Stimulated activated CD4-positive, alpha-beta T cell treated with anti-CD3 and anti-CD28 coated beads, Interleukin-12 subunit alpha, Interleukin-12 subunit beta, amount 100 ng/mL, for 24 hours (primary cell): Measurements from ENCODE around the gene TXN2.

ENCODE experiments used
- DNase-seq, 2 experiments: peaks; one replicate each; pipeline ENCODE4 v3.0.0-alpha.2; 2020; ENCODE audit warnings: low read depth in 2 of 2

Gene TXN2

DNA sequence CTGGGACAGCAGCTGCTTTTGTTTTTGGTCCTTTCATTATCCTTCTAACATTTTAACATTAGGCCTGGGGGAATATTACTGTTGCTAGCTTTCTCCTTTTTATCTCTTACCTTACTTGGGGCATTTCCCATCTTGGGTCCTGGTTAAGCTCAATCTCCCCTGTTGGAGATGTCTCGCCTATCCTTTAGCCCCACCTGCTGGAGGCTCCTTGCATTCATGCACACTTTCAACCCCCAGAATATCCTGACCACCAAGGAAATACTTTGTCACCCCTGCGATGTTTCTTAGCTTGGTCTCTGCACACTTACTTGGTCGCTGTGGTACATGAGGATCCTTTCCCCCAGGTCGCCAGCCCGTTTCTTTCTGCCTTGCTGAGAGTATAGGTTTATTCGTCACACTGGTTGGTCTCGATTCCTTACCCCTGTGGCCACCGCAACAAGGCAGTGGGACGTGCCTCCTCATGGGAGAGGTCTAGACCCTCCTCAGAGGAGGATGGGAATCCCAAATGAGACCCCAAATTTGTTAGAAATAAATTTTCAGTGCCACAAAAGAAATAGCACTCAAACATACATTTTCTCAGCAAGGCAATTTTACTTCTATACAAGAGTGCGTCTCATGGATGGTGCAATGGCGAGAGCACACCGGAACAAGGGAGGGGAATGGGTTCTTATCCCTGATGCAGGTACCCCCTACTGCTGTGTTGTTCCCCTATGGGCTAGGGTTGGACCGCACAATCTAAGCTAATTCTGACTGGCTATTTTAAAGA lies 5.4 kb upstream of the TXN2 start:
- DNase-seq, result peak in 1 of 2 experiments; percentile 32

DNA sequence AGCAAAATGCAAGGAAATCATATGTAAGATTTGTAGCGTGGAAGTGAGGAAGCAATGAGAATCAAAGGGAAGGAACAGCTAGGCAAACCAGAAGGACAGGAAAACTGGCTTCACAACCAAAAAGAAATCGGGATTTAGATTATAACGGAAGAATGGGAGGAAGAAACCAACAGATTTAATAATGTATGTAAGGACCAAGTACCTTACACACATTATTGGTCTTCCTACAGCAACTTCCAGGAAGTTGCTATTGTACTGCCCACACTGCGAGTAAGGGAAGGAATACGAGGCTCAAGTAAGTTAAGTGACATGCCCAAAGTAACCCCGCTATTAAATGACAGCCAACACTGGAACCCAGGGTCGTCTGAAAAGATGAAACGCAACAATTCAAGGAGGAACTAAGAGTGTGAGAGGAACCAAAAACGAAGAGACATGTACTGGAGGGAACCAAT lies 473 bp downstream of the TXN2 start:
- DNase-seq, result no peak

- DNase-seq, result no peak
These were observed 2.5 kb downstream of the TXN2 start for GRCh38 chr22:36478966-36479365.

DNA sequence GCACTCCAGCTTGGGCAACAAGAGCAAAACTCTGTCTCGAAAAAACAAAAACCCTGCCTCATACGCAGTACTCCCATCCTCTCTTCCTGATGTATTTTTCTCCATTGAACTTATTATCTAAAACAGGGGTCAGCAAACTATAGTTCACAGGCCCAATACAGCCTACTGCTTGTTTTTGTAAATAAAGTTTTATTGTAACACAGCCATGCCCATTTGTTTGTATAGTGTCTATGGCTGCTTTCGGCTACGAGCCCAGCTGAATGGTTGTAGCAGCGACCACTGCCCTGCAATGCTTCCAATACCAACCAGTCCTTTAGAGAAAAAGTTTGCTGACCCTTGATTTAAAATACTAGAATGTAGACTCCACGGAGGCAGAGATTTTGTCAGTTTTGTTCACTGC lies 6.1 kb downstream of the TXN2 start:
- no peak for DNase-seq

GRCh38 chr22:36472689-36473088 lies 8.8 kb downstream of the TXN2 start:
- no peak for DNase-seq

DNA sequence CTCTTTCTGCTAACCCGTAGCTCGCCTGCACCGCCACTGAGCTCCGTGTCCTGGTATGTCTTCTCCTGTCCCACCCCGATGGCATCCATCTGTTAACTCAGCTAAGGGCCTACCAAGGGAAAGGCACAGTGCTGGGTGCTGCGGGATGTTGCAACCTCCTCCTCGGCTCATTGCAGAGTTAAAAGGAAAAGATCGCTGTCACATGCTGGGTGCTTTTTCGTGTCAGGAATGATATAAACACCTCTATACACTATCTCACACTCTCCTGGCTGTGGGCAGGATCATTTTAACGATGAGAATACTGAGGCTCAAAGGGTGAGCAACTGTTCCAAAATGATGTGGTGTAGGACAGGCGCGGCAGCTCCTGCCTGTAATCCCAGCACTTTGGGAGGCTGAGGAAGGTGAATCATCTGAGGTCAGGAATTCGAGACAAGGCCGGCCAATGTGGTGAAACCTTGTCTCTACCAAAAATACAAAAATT lies 10.1 kb downstream of the TXN2 start:
- no peak for DNase-seq

- DNase-seq, result no peak
These were observed 10.5 kb downstream of the TXN2 start for GRCh38 chr22:36470994-36471331.

GRCh38 chr22:36470162-36470993 lies 11.1 kb downstream of the TXN2 start:
- peak; percentile 67 to 70 for DNase-seq

- DNase-seq, result no peak
These were observed 12.2 kb downstream of the TXN2 start for GRCh38 chr22:36469094-36469710.

DNA sequence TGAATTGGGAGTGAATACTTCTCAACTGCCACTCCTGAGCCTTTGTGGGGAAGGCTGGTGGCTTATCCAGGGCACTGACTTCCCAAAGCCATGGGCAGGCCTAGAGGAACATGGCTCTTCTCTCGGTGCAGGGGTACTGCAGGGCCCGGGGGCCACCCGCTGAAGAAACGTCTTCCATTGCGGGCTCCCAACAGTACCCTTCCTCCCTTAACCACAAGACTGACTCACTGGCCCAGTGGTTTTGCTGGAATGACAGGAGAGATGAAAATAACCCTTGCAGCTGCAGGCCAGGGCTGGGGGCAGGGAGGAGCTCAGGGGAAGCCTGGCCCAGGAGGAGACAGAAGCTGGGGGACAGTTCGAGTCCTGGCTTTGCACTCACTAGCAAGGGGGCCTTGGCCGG lies 13.5 kb downstream of the TXN2 start:
- no peak for DNase-seq

DNA sequence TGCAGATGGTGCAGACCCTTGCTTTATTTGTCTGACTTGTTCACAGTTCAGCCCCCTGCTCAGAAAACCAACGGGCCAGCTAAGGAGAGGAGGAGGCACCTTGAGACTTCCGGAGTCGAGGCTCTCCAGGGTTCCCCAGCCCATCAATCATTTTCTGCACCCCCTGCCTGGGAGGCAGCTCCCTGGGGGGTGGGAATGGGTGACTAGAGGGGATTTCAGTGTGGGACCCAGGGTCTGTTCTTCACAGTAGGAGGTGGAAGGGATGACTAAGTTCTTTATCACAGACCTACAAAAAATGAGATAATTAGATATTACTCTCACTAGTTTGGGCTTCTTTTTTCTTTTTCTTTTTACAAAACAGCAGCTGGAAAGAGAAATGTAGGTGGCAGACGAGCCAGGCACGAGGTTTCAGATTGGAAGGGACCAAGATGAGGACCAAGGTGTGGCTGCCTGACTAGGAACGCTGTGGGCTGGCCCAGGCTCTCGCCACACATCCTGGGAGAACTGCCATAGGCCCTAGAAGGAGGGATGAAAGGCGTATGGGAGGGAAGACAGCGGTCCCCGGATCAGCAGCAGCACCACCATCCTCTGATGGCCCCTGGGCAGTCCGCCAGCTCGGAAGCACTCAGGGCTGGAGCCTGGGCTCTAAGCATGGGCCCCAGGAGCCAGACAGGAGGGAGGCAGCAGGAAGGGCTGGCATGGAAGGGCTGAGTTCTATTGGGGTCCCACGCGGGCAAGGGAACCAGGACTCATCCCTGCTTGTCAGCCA lies 14.2 kb downstream of the TXN2 start:
- no peak for DNase-seq

DNA sequence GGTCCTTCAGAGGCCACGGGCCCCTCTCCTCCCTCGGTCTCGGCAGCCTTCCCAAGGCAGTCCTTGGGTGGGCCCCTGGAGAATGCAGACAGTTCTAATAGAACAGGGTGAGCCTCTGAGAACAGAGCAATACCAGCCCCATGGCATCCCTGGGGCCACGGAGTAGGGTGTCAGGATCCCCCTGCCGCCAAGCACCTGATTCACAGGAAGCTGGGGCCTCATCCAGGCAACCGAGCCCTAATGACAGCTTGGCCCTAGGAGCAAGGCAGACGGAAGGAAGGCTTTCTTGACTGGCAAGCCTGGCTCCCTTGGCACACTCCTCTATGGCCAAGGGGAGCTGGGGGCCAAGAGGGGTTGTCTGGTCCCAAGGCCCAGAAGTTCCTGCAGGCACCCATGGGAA lies 15.2 kb downstream of the TXN2 start:
- no peak for DNase-seq

DNA sequence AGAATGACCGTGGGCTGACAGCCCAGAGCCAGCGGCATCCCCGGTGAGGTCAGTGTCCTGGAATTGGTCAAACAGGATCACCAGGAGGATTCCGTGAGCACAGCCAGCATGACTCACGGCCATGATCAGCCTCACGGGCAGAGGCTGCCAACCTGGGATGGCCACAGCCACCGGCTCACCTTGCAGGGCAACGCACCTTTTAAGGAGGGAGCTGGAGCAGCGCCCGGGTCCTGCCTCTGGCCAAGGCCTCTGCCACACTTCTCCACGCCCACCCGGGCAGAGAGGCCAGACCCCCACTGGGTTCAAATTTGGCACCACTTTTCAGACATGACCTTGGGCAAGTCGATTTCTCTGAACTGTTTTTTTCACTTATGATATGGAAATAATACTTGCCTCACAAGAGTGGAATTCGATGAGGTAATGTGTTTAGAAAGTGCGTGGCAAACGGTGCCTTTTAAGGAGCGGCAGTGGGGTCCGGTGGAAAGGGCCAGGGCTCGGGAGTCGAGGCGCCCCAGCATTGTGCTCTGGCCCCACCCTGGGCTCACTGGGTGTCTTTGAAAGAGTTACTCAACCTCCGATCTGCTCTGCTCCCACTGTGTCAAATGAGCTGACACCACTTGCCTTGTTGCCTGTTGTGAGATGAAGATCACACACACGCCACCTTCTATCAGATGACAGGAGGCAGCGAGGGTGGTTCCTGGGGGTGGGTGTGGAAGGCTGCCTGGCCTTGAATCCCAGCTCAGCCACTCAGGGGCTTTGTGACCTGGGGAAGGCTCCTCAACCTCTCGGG lies 16.0 kb downstream of the TXN2 start:
- DNase-seq, result no peak

GRCh38 chr22:36464715-36465231 lies 16.7 kb downstream of the TXN2 start:
- DNase-seq, result no peak

- DNase-seq, result no peak
These were observed 17.7 kb downstream of the TXN2 start for GRCh38 chr22:36463783-36464184.

DNA sequence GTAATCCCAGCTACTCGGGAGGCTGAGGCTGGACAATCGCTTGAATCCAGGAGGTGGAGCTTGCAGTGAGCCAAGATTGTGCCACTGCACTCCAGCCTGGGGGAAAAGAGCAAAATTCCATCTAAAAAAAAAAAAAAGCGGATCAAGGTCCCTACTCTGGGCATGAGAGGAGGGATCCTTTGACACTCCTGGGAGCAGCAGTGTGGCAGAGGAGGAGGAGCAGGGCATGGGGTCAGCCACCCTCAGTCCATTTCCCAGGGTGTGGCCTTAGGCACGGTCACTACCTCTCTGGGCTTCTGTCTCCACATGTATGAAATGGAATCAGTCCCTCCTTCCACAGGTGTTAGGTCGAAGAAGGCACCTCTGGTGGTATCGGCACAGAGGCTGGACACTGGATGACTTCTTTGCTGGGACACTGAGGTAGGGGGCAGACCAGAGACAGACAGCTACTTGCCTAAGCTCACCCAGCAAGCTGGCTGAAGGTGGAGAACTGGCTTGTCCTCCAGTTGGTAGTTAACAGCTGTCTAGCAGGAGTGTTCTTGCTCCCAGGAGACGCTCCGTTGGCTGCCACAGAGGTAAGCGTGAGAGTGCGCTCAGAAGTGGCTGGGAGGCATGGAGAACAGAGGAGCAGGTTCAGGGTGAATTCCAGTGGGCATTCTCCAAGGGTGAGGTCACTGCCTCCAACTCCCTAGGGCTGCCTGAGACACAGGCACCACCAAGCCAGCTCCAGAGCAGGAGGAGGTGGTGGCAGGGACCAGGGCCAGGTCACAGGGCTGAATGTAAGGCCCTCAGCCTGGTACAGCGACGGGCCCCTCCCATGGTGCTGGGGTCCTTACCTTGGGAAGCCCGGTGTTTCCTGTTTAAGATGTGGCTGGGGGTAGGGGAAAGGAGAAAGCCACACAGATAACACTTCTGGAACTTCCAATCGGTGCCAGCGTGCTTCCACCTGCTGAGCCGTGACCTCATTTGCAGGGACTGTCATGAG lies 19.5 kb downstream of the TXN2 start:
- DNase-seq, result no peak

- DNase-seq, result no peak
These were observed 21.2 kb downstream of the TXN2 start for GRCh38 chr22:36460202-36460601.

- DNase-seq, result no peak
These were observed 23.6 kb downstream of the TXN2 start for GRCh38 chr22:36457688-36458450.

- DNase-seq, result no peak
These were observed 25.0 kb downstream of the TXN2 start for GRCh38 chr22:36456464-36456845.
